GM06990 (cell line): ENCODE measurements around the gene LASP1NB.

Source experiments
- DNase-seq: peaks from one replicate; pipeline ENCODE4 v3.0.0-alpha.2; 2011; ENCODE audit not compliant: insufficient read length; ENCODE audit errors: extremely low read depth
- H3K27me3 ChIP-seq: replicated peaks from 2 replicates; pipeline ENCODE4 v1.6.0; 2011; ENCODE audit warnings: low read length; ENCODE audit not compliant: control insufficient read depth, insufficient read depth
- H3K36me3 ChIP-seq: 2 replicates; pipeline ENCODE4 v1.5.1; 2011; ENCODE audit warnings: low read length; ENCODE audit not compliant: control insufficient read depth, insufficient read depth
- H3K4me3 ChIP-seq: replicated peaks from 2 replicates; pipeline ENCODE4 v1.5.1; 2011; ENCODE audit warnings: low read depth, mild to moderate bottlenecking, control low read depth, low read length
- CTCF ChIP-seq: IDR thresholded peaks from 2 replicates; pipeline ENCODE4 v1.5.1; 2011; ENCODE audit warnings: low read length, control low read depth, mild to moderate bottlenecking, inconsistent platforms; ENCODE audit not compliant: insufficient read depth, poor library complexity, severe bottlenecking

The LASP1NB gene

GRCh38 chr17:38916771-38917170 is 8.6 kb upstream of the LASP1NB start:
- Histone ChIP-seq H3K27me3 (no peaks in the 10 kb centered on the region), H3K4me3 (no peak overlapping the region), H3K36me3 (peaks cover 50% of the 10 kb centered on the region)
- no peak for TF ChIP-seq CTCF
- DNase-seq, result no peak

GRCh38 chr17:38917259-38917658 is 8.2 kb upstream of the LASP1NB start:
- H3K36me3 ChIP-seq, result peaks cover 49% of the 10 kb centered on the region

GRCh38 chr17:38918129-38918913 is 7.1 kb upstream of the LASP1NB start:
- peaks cover 39% of the 10 kb centered on the region for H3K36me3 ChIP-seq

More at GRCh38 chr17:38917259-38917658, 8.2 kb upstream of the LASP1NB start:
- Histone ChIP-seq H3K27me3 (no peaks in the 10 kb centered on the region), H3K4me3 (no peak overlapping the region)
- TF ChIP-seq CTCF, result peak; percentile 4
- DNase-seq, result no peak

GRCh38 chr17:38918916-38919315 is 6.5 kb upstream of the LASP1NB start:
- no peak for TF ChIP-seq CTCF

More at GRCh38 chr17:38918129-38918913, 7.1 kb upstream of the LASP1NB start:
- no peak for TF ChIP-seq CTCF
- Histone ChIP-seq H3K4me3 (no peak overlapping the region), H3K27me3 (no peaks in the 10 kb centered on the region)
- no peak for DNase-seq

GRCh38 chr17:38919316-38920078 is 5.9 kb upstream of the LASP1NB start:
- DNase-seq, result no peak
- H3K36me3 ChIP-seq, result peaks cover 35% of the 10 kb centered on the region
- no peak for TF ChIP-seq CTCF
- no peak overlapping the region for H3K4me3 ChIP-seq
- no peaks in the 10 kb centered on the region for H3K27me3 ChIP-seq

More at GRCh38 chr17:38918916-38919315, 6.5 kb upstream of the LASP1NB start:
- Histone ChIP-seq H3K27me3 (no peaks in the 10 kb centered on the region), H3K36me3 (peaks cover 37% of the 10 kb centered on the region), H3K4me3 (no peak overlapping the region)
- DNase-seq, result no peak
